Measurements from ENCODE around the gene ADAM15.

Gene ADAM15

DNA sequence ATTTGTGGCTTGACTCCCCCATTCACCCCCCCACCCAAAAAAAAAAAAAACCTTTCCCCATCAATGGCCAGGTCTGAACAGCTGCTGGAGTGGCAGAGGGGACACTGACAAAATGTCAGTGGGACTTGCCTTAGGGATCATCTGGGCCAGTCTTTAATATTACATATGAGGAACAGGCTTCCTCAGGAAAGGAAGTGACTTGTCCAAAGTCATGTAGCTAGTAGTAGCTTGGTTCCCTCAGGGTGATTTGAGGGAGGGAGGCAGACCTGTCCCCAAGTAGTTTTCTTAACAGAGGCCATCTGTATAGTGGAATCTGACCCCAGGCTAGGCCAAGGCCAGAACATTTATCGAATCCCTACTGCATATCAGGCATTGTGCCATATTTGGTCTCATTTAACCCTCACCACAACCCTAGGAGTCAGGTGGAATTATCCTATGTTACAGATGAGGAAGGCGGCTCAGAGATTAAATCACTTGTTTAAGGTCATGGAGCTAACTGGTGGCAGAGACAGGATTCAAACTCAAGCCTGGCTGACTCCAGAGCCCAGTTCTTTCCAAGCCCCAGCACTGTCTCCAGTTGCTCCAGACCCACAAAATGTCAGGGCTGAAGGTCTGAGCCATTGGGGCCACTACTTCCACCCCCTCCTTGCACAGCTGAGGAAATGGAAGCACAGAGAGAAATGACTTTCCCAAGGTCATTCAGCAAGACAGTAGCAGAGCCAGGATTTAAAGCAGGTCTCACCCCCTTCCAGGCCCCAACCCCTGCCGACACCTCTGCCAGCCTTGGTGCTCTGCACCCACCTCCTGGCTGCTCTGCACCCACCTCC, 38.1 kb upstream of the ADAM15 start:
- DNase-seq (ENCODE audit: low spot score): no peak
- TF ChIP-seq, protein P1, sequence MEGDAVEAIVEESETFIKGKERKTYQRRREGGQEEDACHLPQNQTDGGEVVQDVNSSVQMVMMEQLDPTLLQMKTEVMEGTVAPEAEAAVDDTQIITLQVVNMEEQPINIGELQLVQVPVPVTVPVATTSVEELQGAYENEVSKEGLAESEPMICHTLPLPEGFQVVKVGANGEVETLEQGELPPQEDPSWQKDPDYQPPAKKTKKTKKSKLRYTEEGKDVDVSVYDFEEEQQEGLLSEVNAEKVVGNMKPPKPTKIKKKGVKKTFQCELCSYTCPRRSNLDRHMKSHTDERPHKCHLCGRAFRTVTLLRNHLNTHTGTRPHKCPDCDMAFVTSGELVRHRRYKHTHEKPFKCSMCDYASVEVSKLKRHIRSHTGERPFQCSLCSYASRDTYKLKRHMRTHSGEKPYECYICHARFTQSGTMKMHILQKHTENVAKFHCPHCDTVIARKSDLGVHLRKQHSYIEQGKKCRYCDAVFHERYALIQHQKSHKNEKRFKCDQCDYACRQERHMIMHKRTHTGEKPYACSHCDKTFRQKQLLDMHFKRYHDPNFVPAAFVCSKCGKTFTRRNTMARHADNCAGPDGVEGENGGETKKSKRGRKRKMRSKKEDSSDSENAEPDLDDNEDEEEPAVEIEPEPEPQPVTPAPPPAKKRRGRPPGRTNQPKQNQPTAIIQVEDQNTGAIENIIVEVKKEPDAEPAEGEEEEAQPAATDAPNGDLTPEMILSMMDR (IDR thresholded peaks at IDR 0.05): no peak
- Histone ChIP-seq H3K4me3 (no peak overlapping the region), H3K27ac (peak overlapping the region in 1 of 2 donors; percentile 93)

DNA sequence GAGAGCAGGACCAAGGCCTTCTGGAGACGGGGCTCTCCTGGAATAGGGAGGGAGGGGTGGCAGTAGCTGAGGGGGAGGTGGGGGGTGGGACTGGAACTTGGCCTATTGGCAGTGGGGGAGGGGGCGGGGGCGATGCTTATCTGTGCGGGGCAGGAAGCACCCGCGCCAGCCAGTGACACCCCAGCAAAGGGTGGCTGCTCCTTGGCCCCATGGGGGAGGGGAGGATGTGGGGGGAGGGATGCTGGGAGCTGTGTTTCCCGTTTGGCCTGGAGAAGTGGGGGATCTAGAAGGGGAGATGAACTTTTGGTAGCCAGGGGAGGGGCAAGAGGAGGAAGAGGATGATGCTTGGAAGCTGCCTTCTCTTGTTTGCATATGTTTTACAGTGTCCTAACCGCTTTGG, 37.5 kb upstream of the ADAM15 start:
- Histone ChIP-seq H3K27ac (peak overlapping the region in 1 of 2 donors; percentile 47), H3K4me3 (no peak overlapping the region)
- TF ChIP-seq, protein P1 (IDR thresholded peaks at IDR 0.05): no peak
- DNase-seq (ENCODE audit: low spot score): no peak

DNA sequence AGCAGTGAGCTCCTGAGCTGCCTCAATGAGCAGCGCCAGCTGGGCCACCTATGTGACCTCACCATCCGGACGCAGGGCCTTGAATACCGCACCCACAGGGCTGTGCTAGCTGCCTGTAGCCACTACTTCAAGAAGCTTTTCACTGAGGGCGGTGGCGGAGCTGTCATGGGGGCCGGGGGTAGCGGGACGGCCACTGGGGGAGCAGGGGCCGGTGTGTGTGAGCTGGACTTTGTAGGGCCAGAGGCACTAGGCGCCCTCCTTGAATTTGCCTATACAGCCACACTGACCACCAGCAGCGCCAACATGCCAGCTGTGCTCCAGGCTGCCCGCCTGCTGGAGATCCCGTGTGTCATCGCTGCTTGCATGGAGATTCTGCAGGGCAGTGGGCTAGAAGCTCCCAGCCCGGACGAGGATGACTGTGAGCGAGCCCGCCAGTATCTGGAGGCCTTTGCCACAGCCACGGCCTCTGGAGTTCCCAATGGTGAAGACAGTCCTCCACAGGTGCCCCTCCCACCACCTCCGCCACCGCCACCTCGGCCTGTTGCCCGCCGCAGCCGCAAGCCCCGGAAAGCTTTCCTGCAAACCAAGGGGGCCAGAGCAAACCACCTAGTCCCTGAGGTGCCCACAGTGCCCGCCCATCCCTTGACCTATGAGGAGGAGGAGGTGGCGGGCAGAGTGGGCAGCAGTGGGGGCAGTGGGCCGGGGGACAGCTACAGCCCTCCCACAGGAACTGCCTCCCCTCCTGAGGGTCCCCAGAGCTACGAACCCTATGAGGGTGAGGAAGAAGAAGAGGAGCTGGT, 36.2 kb upstream of the ADAM15 start:
- Histone ChIP-seq H3K27ac (peak overlapping the region in 1 of 2 donors; percentile 97), H3K4me3 (no peak overlapping the region)
- no peak for DNase-seq (ENCODE audit: low spot score)

DNA sequence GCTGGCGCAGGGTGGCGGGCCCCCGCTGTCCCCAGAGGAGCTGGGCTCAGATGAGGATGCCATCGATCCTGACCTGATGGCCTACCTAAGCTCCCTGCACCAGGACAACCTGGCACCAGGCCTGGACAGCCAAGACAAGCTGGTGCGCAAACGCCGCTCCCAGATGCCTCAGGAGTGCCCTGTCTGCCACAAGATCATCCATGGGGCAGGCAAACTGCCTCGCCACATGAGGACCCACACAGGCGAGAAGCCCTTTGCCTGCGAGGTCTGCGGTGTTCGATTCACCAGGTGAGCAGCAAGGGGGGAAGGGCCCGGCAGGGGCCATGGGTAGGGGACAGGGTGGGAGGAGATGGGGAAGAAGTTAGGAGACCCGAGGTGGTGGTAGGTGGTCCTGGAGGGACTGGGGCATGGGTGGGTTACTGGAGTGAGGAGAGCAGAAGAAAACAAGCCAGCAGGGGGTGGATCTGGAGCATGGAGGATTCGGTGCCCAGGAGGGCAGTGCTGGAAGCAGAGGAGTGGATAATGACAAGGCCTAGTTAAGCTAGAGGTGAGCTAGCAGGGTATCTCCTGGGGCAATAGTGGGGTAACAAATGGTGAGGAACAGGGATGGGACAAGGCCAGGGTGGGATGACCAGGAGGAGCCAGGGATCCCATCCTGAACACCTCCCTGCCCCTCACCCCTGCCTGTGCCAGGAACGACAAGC, 35.4 kb upstream of the ADAM15 start:
- TF ChIP-seq, protein P1 (IDR thresholded peaks at IDR 0.05): no peak
- H3K27ac ChIP-seq: peak overlapping the region in 1 of 2 donors; percentile 97
- no peak overlapping the region for H3K4me3 ChIP-seq
- no peak for DNase-seq (ENCODE audit: low spot score)

More for the DNA sequence above, 36.2 kb upstream of the ADAM15 start:
- TF ChIP-seq, protein P1 (IDR thresholded peaks at IDR 0.05): no peak

DNA sequence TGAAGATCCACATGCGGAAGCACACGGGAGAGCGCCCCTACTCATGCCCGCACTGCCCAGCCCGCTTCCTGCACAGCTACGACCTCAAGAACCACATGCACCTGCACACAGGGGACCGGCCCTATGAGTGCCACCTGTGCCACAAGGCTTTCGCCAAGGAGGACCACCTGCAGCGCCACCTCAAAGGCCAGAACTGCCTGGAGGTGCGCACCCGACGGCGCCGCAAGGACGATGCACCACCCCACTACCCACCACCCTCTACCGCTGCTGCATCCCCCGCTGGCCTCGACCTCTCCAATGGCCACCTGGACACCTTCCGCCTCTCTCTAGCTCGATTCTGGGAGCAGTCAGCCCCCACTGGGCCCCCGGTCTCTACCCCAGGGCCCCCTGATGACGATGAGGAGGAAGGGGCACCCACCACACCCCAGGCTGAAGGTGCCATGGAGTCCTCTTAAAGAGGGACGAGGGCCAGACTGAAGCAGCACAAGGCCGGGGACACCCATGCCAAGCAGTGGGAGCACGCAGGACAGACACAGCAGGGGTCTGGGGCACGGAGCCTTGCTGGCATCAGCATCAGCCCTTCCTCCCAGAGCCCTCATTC, 34.8 kb upstream of the ADAM15 start:
- no peak for DNase-seq (ENCODE audit: low spot score)
- TF ChIP-seq, protein P1 (IDR thresholded peaks at IDR 0.05): no peak
- H3K4me3 ChIP-seq: no peak overlapping the region
- peak overlapping the region; percentile 84 to 97 for H3K27ac ChIP-seq

DNA sequence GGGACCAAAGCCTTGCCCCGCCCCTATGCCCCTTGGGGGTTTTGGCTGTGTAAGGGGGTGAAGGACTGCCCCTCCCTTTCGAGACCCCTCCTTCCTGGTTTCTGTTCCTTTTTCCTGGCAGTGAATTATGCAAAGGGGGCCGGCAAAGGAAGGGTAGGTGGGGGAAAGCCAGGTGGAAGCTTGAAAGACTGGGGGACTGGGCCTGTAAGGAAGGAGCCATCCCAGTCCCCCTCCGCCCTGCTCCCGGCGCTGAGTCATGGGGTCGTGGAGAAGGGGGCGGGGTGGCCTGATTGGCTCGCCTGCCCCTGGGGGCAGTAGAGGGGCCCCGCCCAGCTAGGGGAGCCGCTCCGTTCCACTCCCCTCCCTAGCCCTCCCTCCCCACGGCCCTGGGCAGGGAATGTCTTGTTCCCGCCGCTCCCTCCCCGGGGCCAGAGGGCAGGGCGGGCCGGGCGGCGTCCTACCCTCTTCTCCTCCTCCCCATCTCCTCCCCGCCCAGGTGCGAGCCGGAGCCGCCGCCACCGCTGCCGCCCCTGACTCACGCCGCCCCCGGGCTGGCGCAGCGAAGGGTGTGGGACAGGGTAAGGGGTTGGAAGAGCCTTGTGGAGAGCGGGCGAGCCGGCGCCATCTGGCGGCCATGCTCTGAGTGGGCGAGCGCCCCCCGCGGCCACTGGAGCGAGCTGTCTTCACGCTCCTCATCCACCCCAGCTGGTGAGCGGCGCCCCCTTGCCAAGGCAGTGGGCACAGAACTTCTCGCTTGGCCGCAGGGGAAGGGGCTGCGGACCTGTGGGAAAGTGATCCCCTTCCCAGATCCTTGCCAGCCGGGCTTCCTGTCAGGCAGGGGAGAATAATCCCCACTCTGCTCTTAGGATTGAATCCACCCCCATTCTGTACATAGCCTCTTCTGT, 33.8 kb upstream of the ADAM15 start:
- DNase-seq (ENCODE audit: low spot score): peak; percentile 96
- Histone ChIP-seq H3K27ac (peak overlapping the region; percentile 84 to 97), H3K4me3 (peak overlapping the region; percentile 79)
- TF ChIP-seq, protein P1 (IDR thresholded peaks at IDR 0.05): peak; percentile 99

Measured in coronary artery (tissue), 2 donors.